CD4-positive, alpha-beta T cell treated with Interleukin-15 for 1 hour (primary cell): ENCODE measurements around the gene RETREG1.
"Not testable (repeated sequence)": the region's sequence is repeated elsewhere in the genome, so short reads cannot be mapped to it uniquely, and the experiment has no call there.

Source experiments
- DNase-seq: peaks from one replicate; pipeline ENCODE4 v3.0.0-alpha.2; 2020

RETREG1 gene

GRCh38 chr5:16446993-16447392, 169.8 kb downstream of the RETREG1 start:
- no peak for DNase-seq

GRCh38 chr5:16437977-16438376, 178.8 kb downstream of the RETREG1 start:
- DNase-seq: no peak

GRCh38 chr5:16436065-16436682, 180.6 kb downstream of the RETREG1 start:
- not testable (repeated sequence) for DNase-seq

GRCh38 chr5:16431490-16431889, 185.3 kb downstream of the RETREG1 start:
- DNase-seq: no peak

GRCh38 chr5:16430349-16431089, 186.3 kb downstream of the RETREG1 start:
- no peak for DNase-seq

- no peak for DNase-seq
Observed at GRCh38 chr5:16428359-16428758, 188.4 kb downstream of the RETREG1 start.

GRCh38 chr5:16427587-16427986, 189.2 kb downstream of the RETREG1 start:
- DNase-seq: no peak
